ENCODE results near the gene CELSR1.

DNA sequence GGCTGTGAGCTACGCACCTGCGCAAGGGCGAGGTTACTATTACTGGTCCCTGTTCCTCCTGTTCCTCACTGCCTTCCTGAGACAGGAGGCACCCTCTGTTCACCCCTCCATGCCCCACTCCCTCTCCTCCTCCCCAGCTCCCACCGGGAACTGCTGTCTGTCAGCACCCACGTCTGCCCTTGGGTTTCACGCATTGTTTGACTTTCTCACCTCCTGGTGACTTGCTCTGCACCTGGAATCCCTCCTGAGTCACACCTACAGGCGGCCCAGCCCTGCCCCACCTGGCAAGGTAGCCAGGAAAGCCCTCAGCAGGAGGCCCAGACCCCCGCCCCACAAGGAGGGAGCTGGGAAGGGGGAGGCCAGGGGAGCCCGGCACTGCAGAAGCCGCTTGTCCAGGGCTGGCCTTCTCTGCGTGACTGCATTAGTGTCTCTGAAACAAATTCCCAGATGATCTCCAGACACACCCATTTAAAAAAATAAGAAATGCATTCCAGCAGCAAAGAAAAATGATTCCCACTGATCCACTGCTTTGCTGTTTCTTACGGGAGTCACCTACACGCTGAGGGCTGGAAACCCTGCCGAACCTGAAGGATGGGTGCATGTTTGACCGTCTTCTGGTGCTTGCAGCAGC is 86.4 kb downstream of the CELSR1 start:
- TF ChIP-seq, protein P1, sequence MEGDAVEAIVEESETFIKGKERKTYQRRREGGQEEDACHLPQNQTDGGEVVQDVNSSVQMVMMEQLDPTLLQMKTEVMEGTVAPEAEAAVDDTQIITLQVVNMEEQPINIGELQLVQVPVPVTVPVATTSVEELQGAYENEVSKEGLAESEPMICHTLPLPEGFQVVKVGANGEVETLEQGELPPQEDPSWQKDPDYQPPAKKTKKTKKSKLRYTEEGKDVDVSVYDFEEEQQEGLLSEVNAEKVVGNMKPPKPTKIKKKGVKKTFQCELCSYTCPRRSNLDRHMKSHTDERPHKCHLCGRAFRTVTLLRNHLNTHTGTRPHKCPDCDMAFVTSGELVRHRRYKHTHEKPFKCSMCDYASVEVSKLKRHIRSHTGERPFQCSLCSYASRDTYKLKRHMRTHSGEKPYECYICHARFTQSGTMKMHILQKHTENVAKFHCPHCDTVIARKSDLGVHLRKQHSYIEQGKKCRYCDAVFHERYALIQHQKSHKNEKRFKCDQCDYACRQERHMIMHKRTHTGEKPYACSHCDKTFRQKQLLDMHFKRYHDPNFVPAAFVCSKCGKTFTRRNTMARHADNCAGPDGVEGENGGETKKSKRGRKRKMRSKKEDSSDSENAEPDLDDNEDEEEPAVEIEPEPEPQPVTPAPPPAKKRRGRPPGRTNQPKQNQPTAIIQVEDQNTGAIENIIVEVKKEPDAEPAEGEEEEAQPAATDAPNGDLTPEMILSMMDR (conservative IDR thresholded peaks at IDR 0.05; ENCODE audit: low read depth, low read length) = no peak
- TF ChIP-seq EZH2phosphoT487 (IDR thresholded peaks at IDR 0.05; ENCODE audit: borderline replicate concordance, low read length) (no peak), EZH2 (IDR thresholded peaks at IDR 0.05; ENCODE audit: low read length, unreplicated experiment) (no peak)

All from PC-3 (cell line).